ENCODE data around the gene PCCA.

The PCCA gene

DNA sequence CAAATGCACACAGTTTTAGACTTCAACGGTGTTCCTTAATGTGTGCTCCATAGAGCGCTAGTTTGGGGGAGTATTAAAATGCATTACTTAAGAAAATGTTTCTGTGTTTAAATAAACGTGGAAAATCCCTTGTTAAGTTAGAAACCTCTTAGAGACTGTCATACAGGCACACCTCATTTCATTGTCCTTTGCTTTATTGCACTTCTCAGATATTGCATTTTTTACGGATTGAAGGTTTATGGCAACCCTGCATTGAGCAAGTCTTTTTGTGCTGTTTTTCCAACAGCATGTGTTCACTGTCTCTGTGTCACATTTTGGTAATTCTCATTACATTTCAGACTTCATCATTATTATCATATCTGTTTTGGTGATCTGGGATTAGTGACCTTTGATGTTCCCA, 255.7 kb downstream of the PCCA start:
- Mint-ChIP-seq H3K4me3 (no peak overlapping the region), H3K36me3 (peaks cover 17% of the 10 kb centered on the region)

DNA sequence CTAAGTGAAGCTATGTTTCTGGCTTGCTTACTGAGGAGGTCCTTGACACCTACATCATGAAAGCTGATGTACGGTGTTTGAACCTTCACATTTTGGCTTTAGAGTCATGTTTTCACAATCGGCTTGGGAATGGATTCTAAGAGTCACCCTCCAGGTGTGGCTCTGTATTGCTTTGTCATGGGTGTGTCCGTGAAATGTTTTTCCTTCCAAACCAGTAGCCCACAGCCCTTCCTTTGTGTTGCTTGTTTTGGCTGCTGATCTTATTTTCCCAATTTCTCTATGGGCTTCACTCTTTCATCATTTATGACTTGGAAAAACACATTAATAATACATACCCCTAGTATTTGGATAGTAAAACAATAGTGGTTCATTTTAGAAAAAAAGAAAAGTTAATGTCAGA, 259.1 kb downstream of the PCCA start:
- Mint-ChIP-seq H3K27ac (no peak overlapping the region), H3K9me3 (no peaks in the 10 kb centered on the region), H3K4me1 (no peaks in the 10 kb centered on the region), H3K4me3 (no peak overlapping the region), H3K36me3 (peaks cover 26% of the 10 kb centered on the region), H3K27me3 (no peaks in the 10 kb centered on the region)

More for the DNA sequence above, 255.7 kb downstream of the PCCA start:
- H3K27me3 Mint-ChIP-seq, result no peaks in the 10 kb centered on the region
- no peak overlapping the region for H3K27ac Mint-ChIP-seq
- H3K9me3 Mint-ChIP-seq, result no peaks in the 10 kb centered on the region
- peaks cover 19% of the 10 kb centered on the region for H3K4me1 Mint-ChIP-seq

DNA sequence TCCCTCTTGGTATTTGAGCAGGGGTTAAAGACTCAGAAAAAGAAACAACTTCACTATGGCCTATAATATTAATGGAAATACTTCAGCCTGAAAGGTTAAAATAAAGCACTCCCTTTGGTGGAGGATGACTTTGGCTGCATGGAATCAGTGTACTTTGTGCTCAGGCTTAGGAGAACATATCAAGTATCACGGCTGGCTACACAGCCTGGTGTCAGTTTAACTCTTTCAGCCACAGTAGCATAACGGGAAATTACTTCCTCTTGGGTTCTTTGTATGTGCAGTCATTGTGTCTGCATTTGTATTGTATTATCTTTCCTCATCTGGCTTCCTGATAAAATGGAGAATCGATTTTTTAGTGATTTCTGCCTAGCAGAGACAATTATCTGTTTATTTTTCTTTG, 260.7 kb downstream of the PCCA start:
- Mint-ChIP-seq H3K4me1 (no peaks in the 10 kb centered on the region), H3K9me3 (no peaks in the 10 kb centered on the region), H3K36me3 (peaks cover 19% of the 10 kb centered on the region), H3K27me3 (no peaks in the 10 kb centered on the region), H3K27ac (no peak overlapping the region), H3K4me3 (no peak overlapping the region)

GRCh38 chr13:100350601-100351000, 261.7 kb downstream of the PCCA start:
- peaks cover 20% of the 10 kb centered on the region for H3K36me3 Mint-ChIP-seq
- no peak overlapping the region for H3K27ac Mint-ChIP-seq
- no peaks in the 10 kb centered on the region for H3K4me1 Mint-ChIP-seq
- H3K4me3 Mint-ChIP-seq, result no peak overlapping the region
- H3K9me3 Mint-ChIP-seq, result no peaks in the 10 kb centered on the region
- no peaks in the 10 kb centered on the region for H3K27me3 Mint-ChIP-seq

DNA sequence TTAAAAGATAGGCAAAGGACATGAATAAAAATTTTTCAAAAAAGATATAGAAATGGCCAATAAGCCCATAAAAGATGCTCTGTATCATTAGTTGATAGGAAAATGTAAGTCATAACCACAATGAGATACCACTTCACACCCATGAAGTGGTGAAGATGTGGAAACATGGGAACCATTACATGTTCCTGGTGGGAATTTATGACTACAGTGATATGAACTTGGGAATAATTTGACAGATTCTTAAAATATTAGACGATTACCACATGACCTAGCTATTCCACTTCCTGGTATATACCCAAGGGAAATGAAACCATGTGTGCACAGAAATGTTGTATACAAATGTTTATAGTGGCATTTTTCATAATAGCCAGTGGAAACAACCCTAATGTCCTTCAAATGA, 267.5 kb downstream of the PCCA start:
- Mint-ChIP-seq H3K27me3 (no peaks in the 10 kb centered on the region), H3K27ac (no peak overlapping the region), H3K4me1 (no peaks in the 10 kb centered on the region), H3K4me3 (no peak overlapping the region), H3K9me3 (no peaks in the 10 kb centered on the region), H3K36me3 (peaks cover 12% of the 10 kb centered on the region)

DNA sequence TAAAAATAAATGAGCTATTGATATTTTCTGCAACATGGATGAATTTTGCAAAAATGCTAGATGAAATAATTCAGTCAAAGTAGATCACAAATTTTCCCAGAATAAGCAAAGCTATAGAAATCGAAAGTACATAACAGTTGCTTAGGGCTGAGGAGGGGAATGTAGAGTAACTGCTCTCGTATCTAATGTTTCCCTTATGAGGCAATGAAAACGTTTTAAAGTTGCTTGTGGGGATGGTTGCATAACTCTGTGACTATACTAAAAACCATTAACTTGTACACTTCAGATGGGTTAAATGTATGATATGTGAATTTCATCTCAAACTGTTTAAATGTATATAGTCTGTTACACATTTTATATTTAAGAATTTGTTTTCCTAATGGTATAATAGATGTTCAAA, 268.0 kb downstream of the PCCA start:
- H3K4me3 Mint-ChIP-seq, result no peak overlapping the region
- no peaks in the 10 kb centered on the region for H3K27me3 Mint-ChIP-seq
- no peaks in the 10 kb centered on the region for H3K4me1 Mint-ChIP-seq
- H3K27ac Mint-ChIP-seq, result no peak overlapping the region
- no peaks in the 10 kb centered on the region for H3K9me3 Mint-ChIP-seq
- peaks cover 9% of the 10 kb centered on the region for H3K36me3 Mint-ChIP-seq

DNA sequence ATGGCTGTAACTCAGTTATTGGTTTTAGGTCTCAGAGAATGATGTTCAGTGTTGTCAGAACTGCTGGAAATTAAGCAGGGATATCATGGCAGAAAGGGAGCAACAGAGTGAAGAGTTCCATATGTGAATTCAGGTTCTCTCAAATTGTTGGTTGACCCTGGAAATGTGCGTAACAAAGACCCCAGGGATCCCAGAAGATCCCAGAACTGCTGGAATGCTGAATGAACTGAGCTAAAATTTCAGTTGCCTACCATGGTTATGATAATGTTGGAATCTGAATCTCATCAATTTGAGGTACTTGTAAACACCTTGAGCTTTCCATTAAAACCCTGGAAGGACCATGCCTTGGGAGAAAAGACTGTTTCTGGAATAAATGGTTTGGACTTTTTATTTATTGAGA, 268.9 kb downstream of the PCCA start:
- Mint-ChIP-seq H3K4me1 (no peaks in the 10 kb centered on the region), H3K36me3 (peaks cover 7% of the 10 kb centered on the region)

DNA sequence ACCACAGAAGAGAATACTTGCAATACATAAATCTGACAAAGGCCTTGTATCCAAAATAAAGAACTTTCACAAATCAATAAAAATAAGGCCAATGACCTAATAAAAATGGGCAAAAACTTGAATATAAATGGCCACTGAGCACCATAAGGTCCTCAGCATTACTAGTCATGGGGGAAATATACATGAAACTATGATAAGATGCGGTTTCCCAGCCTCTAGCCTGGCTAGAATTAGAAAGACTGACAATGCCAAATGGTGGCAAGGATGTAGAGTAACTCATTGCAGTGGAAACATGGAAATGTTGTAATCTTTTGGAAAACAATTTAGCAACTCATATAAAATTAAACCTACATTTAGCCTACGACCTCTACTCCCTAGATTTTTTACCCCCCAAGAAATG, 272.6 kb downstream of the PCCA start:
- H3K36me3 Mint-ChIP-seq, result no peaks in the 10 kb centered on the region
- no peaks in the 10 kb centered on the region for H3K4me1 Mint-ChIP-seq
- no peaks in the 10 kb centered on the region for H3K27me3 Mint-ChIP-seq
- H3K27ac Mint-ChIP-seq, result no peak overlapping the region
- H3K9me3 Mint-ChIP-seq, result no peaks in the 10 kb centered on the region
- H3K4me3 Mint-ChIP-seq, result no peak overlapping the region

More for the DNA sequence above, 268.9 kb downstream of the PCCA start:
- no peak overlapping the region for H3K4me3 Mint-ChIP-seq
- no peaks in the 10 kb centered on the region for H3K9me3 Mint-ChIP-seq
- no peaks in the 10 kb centered on the region for H3K27me3 Mint-ChIP-seq
- no peak overlapping the region for H3K27ac Mint-ChIP-seq

DNA sequence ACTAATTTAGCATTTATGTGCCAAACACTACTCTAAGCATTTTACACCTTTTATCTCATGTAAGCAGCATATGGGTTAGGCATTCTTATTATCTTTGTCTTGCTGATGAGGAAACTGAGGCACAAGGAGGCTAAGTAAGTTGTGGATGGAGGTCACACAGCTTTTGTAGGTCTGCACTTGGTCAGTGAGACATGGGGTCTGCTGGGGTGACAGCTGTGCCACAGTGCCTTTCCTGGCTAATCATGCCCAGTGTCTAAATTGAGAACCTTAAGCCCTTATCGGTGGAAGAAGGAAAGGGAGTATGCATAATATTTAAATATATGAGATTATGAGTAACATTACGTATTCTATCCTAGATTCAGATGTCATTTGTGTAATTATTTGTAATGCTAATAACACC, 273.5 kb downstream of the PCCA start:
- H3K36me3 Mint-ChIP-seq, result no peaks in the 10 kb centered on the region
- H3K4me1 Mint-ChIP-seq, result no peaks in the 10 kb centered on the region
- no peak overlapping the region for H3K27ac Mint-ChIP-seq
- H3K27me3 Mint-ChIP-seq, result no peaks in the 10 kb centered on the region
- H3K9me3 Mint-ChIP-seq, result no peaks in the 10 kb centered on the region
- H3K4me3 Mint-ChIP-seq, result no peak overlapping the region

DNA sequence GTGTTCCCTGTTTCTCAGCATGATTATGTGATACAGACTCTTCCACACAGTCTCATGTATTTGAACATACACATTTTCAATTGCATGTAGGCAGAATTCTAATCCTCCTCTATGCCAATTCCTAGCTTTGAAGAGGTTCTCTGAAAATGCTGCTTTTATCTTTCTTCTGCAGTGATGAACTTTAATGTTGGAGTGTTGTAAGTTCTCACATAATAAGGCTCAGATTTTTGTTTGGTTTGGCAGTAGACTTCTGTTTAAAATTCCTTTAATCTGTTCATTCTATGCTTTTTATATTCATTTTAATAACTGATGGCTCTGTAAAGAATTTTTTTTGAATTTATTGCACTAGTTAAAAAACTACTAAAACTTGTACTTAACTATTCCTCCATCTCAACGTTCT, 273.9 kb downstream of the PCCA start:
- Mint-ChIP-seq H3K4me3 (no peak overlapping the region), H3K27ac (no peak overlapping the region)

GRCh38 chr13:100363285-100363711, 274.4 kb downstream of the PCCA start:
- Mint-ChIP-seq H3K36me3 (no peaks in the 10 kb centered on the region), H3K9me3 (no peaks in the 10 kb centered on the region), H3K4me1 (no peaks in the 10 kb centered on the region), H3K4me3 (no peak overlapping the region), H3K27me3 (no peaks in the 10 kb centered on the region), H3K27ac (no peak overlapping the region)

More for the DNA sequence above, 273.9 kb downstream of the PCCA start:
- Mint-ChIP-seq H3K27me3 (no peaks in the 10 kb centered on the region), H3K9me3 (no peaks in the 10 kb centered on the region), H3K36me3 (no peaks in the 10 kb centered on the region), H3K4me1 (no peaks in the 10 kb centered on the region)

- Mint-ChIP-seq H3K4me1 (no peaks in the 10 kb centered on the region), H3K4me3 (no peak overlapping the region), H3K27me3 (no peaks in the 10 kb centered on the region), H3K9me3 (no peaks in the 10 kb centered on the region), H3K36me3 (peaks cover 5% of the 10 kb centered on the region), H3K27ac (no peak overlapping the region)
Observed at GRCh38 chr13:100363874-100364273, 275.0 kb downstream of the PCCA start.

- Mint-ChIP-seq H3K4me3 (no peak overlapping the region), H3K36me3 (peaks cover 7% of the 10 kb centered on the region), H3K27me3 (no peaks in the 10 kb centered on the region), H3K4me1 (no peaks in the 10 kb centered on the region), H3K9me3 (no peaks in the 10 kb centered on the region), H3K27ac (no peak overlapping the region)
Observed at GRCh38 chr13:100364591-100364990, 275.7 kb downstream of the PCCA start.

- no peak overlapping the region for H3K27ac Mint-ChIP-seq
- H3K36me3 Mint-ChIP-seq, result peaks cover 8% of the 10 kb centered on the region
Observed at GRCh38 chr13:100365680-100366079, 276.8 kb downstream of the PCCA start.

GRCh38 chr13:100378533-100378932, 289.6 kb downstream of the PCCA start:
- no peak overlapping the region for H3K4me3 Mint-ChIP-seq
- no peak overlapping the region for H3K27ac Mint-ChIP-seq
- peaks cover 13% of the 10 kb centered on the region for H3K9me3 Mint-ChIP-seq
- peaks cover 6% of the 10 kb centered on the region for H3K4me1 Mint-ChIP-seq
- no peaks in the 10 kb centered on the region for H3K27me3 Mint-ChIP-seq
- peaks cover 41% of the 10 kb centered on the region for H3K36me3 Mint-ChIP-seq

More at GRCh38 chr13:100365680-100366079, 276.8 kb downstream of the PCCA start:
- Mint-ChIP-seq H3K9me3 (no peaks in the 10 kb centered on the region), H3K27me3 (no peaks in the 10 kb centered on the region), H3K4me3 (no peak overlapping the region), H3K4me1 (no peaks in the 10 kb centered on the region)

- Mint-ChIP-seq H3K4me3 (no peak overlapping the region), H3K4me1 (peaks cover 6% of the 10 kb centered on the region), H3K9me3 (peaks cover 8% of the 10 kb centered on the region), H3K27me3 (no peaks in the 10 kb centered on the region), H3K27ac (no peak overlapping the region), H3K36me3 (peaks cover 28% of the 10 kb centered on the region)
Observed at GRCh38 chr13:100381595-100382224, 292.8 kb downstream of the PCCA start.

DNA sequence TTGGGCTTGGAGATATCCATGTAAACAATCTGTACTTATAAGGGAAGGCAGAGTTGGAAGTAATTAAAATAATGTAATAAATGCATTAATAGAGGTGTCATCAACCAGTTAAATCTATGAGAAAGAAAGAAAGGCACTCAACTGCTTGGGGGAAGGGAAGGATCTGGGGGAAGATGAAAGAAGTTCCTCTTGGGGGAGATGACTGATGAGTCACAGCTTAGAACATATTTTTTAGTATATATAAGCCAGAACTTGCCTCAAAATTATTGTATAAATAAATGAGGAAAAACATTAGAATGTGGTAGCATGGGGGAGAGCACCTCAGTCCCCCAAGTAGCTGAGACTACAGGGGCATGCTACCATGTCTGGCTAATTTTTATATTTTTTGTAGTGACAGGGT, 293.9 kb downstream of the PCCA start:
- Mint-ChIP-seq H3K27me3 (no peaks in the 10 kb centered on the region), H3K9me3 (peaks cover 6% of the 10 kb centered on the region), H3K36me3 (peaks cover 27% of the 10 kb centered on the region), H3K27ac (no peak overlapping the region), H3K4me3 (no peak overlapping the region), H3K4me1 (peaks cover 6% of the 10 kb centered on the region)

All from activated naive CD4-positive, alpha-beta T cell treated with anti-CD3 and anti-CD28 coated beads, Interleukin-2, amount 50 U/mL, for 24 hours (primary cell).